Activated naive CD8-positive, alpha-beta T cell treated with anti-CD3 and anti-CD28 coated beads, Interleukin-2, amount 50 U/mL, for 16 hours (primary cell): ENCODE results near the gene SLC5A4.
"Not testable (repeated sequence)": the region's sequence is repeated elsewhere in the genome, so short reads cannot be mapped to it uniquely, and the experiment has no call there.

Experiments
- DNase-seq: peaks from one replicate; pipeline ENCODE4 v3.0.0-alpha.2; 2020; ENCODE audit warnings: low read depth, low spot score

SLC5A4 gene

DNA sequence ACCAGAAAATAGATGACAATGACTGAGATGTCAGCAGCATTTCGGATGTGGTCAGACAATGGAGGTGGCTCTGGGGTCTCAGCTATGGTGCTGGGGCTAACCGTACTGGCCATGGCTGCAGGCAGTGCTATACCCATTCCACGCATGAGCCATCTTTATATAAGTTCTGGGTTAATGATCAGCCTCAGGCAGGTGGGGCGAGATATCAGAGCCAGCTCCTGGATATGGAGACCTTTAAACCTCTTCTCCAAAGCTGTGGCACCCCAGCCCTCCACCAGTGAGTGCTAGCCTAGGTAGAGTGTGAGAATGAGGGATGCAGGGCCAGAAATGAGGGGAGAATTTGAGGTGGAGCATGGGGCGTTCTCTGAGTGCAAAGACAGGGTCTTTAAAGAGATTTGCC lies at the start of gene SLC5A4:
SLC5A4 (minus strand) TSS at position 131 of the 400 bp plus-strand sequence; CDS start at position 113, 18 bp downstream.
- no peak for DNase-seq

DNA sequence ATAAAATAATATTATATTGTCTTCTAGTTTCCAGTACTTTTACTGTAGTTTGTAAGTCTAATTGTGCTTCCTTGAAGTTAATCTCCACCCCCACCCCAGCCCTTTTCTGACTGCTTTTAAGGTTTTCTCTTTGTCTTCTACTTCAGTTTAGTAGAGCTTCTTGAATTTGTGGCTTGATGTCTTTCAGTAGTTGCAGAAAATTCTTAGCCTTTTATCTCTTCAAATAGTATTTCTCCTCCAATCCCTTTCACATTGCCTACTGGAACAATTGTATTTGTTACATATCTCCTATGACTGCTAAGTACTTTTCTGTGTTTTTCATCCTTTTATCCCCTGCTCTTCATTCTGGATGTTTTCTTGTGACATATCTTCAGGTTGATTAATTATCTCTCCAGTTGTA lies 38.8 kb upstream of the SLC5A4 start:
- not testable (repeated sequence) for DNase-seq

DNA sequence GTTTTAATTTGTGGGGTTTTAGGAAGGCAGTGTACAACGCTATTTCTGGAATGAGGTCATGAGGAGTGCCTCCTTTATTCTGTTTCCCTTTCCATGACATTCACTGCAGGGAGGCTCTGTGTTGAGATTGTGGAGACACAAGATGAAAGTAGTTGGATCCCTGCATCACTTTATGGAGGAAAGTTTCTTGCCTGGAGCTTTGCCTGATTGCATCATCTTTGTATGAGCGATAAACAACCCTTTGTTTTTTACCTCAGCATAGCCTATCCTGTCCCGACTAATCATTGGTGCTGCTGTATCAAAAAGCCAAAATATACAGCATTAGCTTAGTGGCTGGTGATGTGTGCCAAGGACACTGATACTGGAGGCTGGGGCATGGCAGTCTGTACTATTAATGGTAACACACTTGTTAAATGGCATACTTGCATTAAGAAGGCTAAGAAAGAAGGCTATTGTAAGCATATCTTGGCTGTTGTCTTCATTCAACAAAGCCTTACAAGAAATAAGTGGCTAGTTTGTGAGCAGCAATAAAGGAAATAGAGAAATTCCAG lies 31.2 kb upstream of the SLC5A4 start:
- no peak for DNase-seq

DNA sequence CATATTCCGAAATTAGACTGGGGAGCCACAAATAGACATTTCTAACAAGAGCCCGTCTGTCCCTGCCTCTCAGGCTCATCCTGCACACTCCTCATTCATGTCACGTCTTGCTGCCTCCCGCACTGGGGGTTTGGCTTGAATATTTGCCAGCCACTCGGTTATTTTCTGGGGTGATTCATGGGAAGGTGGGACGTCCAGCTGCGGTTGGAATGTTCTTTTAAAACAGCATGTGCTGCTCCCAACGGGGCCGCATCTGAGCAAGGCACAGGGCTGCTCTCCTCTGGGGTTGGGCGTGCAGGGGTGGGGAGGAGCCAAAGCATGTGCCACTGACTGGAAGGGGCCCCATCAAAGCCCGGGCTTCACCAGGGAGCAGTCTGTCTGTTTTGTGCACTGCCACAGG lies 25.9 kb upstream of the SLC5A4 start:
- no peak for DNase-seq

DNA sequence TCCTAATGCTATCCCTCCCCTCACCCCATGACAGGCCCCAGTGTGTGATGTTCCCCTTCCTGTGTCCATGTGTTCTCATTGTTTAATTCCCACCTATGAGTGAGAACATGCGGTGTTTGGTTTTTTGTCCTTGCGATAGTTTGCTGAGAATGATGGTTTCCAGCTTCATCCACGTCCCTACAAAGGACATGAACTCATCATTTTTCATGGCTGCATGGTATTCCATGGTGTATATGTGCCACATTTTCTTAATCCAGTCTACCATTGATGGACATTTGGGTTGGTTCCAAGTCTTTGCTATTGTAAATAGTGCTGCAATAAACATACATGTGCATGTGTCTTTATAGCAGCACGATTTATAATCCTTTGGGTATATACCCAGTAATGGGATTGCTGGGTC lies 20.2 kb upstream of the SLC5A4 start:
- DNase-seq: not testable (repeated sequence)

DNA sequence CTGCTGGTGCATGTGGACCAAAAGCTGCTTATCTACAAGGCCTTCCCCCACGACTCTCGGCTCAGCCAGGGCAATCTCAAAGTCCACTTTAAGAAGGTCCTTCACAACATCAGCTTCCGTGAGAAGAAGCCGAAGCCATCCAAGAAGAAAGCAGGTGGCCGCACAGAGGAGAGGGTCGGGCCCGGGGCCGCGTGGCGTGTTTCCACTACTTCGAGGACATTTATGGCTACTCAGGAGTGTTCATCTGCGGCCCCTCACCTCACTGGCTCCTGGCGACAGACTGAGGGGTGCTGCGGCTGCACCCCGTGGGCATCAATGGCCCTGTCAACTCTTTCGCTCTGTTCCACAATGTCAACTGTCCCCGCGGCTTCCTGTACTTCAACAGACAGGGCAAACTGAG lies 16.2 kb upstream of the SLC5A4 start:
- DNase-seq: no peak

DNA sequence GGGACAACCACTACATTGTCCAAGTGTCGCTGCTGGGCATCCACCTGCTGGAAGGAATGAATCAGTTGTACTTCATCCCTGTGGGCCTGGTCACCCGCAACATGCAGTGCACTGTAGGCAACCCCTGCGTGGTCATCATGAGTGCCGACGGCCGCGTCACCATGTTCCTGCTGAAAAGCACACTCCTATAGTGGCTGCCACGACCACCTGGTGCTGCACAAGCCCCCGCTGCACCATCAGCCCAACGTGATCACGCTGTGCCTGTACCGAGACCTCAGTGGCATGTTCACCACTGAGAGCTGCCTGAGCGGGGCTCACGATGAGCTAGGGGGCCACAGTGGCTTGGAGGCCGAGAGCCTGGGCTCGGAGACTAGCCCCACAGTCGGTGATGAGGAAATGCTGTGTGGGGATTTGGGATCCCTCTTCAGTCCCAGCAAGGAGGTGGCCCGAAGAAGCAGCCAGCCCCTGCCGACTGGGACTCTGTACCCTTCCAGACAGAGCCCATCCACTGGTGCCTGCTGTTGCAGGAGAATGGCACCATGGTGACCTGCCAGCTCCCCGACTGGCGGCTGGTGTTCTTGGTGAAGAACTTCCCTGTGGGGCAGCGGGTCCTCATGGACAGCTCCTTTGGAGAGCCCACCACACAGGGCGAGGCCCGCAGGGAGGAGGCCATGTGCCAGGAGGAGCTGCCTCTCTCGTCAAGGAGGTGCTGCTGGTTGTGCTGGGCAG lies 15.7 kb upstream of the SLC5A4 start:
- DNase-seq: no peak

DNA sequence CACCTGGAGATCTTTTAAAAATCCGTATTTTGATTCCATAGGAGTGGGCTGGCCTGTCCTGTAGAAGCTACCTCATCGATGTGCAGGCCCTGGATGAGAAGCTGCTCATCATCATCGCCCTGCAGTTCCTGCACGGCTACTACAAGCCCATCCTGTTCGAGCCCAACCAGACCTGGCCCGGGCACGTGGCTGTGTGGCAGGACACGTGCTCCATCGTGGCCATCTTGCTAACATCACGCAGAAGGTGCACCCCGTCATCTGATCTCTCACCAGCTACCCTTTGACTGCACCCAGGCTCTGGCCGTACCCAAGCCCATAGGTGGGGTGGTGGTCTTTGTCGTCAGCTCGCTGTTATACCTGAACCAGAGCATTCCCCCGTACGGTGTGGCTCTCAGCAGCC lies 14.2 kb upstream of the SLC5A4 start:
- DNase-seq: no peak

DNA sequence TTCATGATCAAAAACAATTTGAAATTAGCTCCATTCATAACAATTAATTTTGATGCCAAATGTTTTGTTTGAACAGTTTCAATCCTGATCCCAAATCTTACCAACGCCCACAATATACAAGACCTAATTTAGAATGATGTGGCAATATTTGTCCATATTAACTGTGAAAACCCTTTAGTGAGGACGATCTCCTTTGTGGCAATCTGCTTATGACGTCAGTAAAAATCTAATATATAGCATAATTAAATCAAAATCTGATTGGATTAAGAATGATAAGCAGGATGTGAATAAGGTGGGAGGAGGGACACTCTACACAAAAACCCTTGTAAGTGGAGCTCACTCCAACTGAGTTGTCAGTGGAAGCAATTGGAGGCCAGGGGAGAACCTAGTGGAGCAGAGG lies 11.9 kb upstream of the SLC5A4 start:
- no peak for DNase-seq

DNA sequence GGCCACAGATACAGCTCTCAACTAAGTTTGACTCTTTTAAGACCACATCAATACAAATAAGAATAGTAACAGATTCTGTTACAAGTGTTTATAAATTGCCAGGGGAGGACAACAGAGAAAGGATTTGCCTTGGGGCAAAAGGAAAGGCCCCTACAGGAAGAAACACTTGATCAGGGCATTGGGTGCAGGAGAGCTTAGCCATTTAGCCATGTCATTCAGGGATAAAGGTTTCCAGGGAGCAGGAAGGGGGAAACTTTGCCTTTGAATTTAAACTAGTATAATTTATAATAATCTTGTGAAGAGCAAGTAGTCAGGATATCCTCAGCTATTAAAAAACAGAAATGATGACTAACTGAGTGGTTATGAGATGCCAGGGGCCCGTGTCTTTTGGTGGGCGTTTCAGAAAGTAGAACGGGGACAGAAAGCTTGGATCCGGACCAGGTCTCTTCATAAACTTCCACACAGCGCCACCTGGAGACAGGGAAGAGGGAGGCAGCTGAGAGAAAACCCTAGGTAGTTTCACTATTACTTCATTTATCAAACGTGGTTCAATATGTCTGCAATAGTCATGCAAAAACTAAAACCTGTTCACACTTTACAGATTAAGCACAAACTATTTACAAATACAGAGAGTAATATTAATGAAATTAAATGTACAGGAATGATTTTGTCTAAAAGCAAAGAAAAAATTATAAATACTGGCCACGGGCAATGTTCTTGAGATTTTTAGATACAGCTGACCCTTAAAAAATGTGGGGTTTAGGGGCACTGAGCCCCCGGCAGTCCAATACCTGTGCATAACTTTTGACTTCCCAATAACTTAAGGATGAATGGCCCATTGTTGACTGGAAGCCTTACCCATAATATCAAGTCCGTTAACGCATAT lies 11.0 kb upstream of the SLC5A4 start:
- DNase-seq: peak; percentile 64

DNA sequence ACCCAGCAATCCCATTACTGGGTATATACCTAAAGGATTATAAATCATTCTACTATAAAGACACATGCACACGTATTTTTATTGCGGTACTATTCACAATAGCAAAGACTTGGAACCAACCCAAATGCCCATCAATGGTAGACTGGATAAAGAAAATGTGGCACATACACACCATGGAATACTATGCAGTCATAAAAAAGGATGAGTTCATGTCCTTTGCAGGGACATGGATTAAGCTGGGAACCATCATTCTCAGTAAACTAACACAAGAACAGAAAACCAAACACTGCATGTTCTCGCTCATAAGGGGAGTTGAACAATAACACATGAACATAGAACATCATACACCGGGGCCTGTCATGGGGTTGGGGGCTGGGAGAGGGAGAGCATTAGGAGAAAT lies 8.5 kb upstream of the SLC5A4 start:
- not testable (repeated sequence) for DNase-seq

DNA sequence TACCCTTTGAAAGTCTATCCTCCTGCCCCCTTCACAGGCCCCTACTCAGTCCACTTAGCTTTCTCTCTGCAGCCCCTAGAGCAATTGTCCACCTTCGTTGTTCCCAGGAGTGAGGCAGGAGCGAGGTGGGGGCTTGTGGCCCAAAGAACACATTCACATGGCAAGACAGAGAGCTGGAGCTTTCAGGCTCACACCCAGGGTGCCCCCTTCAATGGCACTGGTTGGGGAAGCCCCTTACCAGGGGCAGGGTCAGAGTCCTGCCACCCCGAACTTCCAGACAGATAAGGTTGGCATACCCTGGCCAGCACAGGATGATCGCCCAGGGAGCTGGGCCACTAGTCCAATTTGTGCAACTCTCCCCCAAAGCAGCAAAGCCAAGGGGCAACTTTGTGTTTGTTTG lies 6.2 kb upstream of the SLC5A4 start:
- DNase-seq: no peak

DNA sequence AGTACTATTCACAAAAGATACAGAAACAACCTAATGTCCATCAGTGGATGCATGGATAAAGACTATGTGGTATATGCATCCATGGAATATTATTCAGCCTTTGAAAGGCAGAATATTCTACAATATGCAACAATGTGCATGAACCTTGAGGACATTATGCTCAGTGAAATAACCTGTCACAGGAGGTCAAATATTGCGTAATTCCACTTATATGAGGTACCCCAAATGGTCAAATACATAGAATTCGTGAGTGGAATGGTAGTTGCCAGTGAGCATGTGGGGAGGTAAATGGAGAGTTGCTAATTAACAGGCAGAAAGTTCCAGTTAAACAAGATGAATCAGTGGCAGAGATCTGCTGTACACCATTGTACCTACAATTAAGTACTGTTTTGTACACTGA lies 3.6 kb upstream of the SLC5A4 start:
- no peak for DNase-seq

DNA sequence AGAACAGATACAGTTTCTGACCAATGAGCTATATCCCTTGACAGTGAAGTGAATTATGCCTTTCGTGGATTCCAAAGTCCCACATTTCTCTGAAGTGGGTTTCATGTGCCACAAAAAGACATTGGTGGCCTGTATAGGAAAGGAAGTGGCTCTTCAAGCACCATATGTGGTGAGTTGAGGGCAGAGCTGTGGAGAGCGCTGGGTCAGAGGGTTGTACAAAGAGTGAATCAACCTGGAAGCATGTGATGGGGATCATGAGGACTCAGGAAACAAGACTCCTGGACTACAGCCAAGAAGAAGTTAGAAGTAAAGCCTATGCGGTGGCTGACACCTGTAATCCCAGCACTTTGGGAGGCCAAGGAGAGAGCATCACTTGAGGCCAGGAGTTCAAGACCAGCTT lies 579 bp upstream of the SLC5A4 start:
- no peak for DNase-seq

DNA sequence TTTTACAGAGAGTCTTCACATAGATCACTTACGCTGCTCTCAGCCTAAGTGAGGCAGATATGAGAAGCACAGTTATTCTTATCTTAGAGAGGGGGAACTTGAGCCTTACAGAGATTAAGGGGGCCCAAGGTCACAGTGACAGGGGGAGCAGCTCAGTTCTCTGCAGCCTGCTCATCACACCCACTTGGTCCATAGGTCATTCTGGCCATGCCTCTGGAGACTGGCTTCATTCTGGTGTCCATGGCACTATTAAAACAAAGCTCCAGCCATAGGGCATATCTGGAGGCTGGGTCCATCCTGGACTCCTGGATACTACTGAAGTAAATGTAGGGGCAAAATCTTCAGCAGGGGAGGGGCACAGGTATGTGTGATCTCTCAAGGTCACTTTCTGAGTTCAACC lies 5.9 kb downstream of the SLC5A4 start:
- DNase-seq: no peak

DNA sequence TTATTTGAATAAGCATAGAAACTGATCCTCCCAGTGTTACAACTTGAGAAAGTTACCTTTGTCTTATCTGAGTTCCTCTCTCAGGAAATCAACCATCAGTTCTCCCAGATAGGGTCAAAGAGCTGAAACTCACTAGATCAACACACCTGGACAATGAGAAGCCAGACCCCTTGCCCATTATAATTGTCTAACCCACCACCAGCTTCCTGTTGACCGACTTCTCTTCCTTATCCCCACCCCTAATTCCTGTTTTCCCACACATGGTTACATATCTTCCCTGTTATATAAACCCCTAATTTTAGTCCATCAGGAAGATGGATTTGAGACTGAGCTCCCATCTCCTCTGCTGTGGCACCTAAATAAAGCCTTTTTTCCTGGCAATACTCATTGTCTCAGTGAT lies 6.9 kb downstream of the SLC5A4 start:
- DNase-seq: no peak

DNA sequence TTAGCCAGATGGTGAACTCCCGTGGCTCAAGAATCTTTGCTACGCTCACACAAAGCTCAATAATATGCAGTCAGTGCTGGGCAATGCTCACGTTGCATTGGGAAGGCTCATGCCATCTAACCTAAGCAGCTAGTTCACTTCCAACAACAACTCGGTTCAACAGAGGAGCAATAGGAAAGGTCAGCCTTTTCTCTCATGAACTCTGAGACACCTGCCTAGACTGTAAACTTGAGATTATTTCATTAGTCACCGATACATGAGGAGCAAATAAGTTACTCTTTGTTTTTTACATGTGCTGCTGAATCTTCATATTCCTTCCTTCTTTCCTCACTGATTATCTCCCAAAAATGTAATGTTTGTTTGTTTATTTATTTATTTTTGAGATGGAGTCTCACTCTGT lies 9.0 kb downstream of the SLC5A4 start:
- no peak for DNase-seq

DNA sequence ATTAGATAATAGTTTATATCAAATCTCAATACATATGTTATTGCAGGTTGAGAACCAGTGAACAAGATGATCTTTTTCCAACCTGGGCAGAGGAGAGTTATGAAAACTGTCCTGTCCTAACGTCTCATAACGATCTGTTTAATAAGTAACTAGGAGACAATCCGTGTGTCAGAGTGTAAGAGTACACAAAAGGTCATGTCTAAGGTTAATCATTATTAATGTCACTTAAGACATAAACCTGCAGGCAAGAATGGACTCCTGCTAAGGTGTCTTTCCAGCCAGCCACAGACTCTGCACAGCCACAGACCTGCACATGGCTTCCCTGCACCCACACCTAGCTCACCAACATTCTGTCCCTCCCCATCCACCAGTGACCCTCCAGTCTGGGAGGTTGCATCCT lies 10.1 kb downstream of the SLC5A4 start:
- no peak for DNase-seq

DNA sequence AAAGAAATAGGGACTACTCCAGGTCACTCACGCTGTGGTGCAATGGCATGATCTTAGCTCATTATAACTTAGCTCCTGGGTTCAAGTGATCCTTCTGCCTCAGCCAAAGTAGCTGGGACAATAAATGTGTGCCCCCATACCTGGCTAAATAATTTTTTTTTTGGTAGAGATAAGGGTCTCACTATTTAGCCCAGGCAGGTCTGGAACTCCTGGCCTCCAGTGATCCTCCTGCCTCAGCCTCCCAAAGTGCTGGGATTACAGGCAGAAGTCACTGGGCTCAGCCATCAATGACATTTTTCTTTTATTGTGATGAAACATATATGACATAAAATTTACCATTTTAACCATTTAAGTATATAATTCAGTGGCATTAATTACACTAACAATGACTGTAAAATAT lies 10.6 kb downstream of the SLC5A4 start:
- DNase-seq: no peak

DNA sequence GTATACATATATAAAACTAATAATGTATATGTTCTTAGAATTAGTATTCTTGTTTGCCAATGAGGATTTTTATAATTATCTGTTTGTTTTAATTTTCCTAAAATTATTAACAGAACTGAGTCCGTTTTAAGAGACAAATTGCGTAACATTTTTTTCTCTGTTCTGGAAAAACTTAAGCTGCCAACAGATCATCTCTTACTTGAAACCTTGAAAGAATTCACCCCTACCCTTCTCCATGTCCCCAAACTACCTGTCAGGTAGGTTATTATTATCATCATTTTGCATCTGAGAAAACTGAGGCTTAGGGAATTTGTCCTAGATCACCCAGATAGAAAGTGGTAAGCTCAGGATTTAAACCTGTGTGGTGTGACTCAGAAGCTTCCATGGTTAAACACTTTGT lies 14.7 kb downstream of the SLC5A4 start:
- no peak for DNase-seq

DNA sequence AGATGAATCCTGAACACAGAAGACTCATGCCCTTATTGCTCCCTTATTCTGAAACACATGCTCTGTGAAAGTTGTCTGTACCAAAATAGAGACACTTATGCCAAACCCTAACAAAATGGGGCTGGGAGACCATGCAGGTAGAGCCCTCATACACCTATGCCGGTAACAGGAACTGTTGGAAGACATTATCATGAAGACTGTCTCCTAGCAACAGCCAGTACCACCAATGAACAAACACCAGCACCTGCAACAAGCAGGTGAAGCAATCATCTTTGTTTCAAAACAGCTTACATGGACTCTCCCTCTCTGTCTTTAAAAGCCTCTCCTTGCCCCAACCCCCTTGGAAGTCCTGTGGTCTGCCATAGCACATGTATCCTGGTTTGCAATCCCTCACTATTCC lies 17.2 kb downstream of the SLC5A4 start:
- no peak for DNase-seq

DNA sequence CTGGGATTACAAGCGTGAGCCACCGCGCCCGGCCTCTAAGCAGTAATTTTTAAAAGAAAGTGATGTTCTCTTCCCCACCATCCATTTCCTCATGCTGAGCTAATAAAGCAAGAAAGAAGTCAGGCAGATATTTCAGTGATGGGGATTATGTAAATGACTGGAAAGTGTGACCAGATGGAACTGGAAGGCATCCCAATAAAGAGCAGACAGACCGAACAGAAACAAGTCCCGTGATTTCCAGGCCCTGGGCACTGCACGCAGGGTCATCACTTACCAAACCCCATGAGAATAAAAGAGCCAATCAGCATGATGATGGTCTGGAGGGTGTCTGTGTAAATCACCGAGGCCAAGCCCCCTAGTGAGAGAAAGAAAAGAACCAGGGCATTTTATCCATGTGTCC lies 18.2 kb downstream of the SLC5A4 start:
- DNase-seq: no peak

DNA sequence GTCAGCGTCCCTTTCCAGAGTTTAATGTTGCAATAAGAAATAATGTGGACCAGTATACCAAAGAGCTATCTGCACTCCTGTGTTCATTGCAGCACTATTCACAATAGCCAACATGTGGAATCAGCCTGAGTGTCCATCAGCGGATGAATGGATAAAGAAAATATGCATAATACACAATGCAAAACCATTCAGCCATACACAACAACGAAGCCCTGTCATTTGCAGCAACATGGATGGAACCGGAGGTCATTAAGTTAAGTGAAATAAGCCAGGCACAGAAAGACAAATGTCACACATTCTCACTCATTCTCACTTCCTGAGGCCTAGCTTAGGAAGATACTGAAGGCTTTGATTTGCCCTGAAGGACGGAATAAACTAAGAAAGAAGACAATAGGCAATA lies 22.1 kb downstream of the SLC5A4 start:
- DNase-seq: no peak
